Activated CD4-positive, alpha-beta memory T cell treated with anti-CD3 and anti-CD28 coated beads, Interleukin-2, amount 10 ng/mL, durations not matched to agents 7 days and 5 days (primary cell): ENCODE results near the gene XPNPEP1. TPM values are rescaled to one million over a fixed set of nuclear protein-coding genes. Genes with fewer than 3 reads are reported as not detected.

Experiments used
- CTCF ChIA-PET: fragments of 350-600 bp; sonication (Branson Sonifier 250); formaldehyde crosslinking; loops from one replicate; lab custom pipeline; 2021; ENCODE audit warnings: antibody characterized with exemption, inconsistent platforms; lab: Charles Lee
- POLR2A ChIA-PET: fragments of 350-600 bp; sonication (Branson Sonifier 250); formaldehyde crosslinking; loops from one replicate; lab custom pipeline; 2021; ENCODE audit warnings: antibody characterized with exemption; lab: Charles Lee
- DNase-seq: peaks from one replicate; pipeline ENCODE4 v3.0.0-alpha.2; 2020
- H3K27ac Mint-ChIP-seq: one replicate; pipeline ENCODE4 v1.8.0; 2021; ENCODE audit warnings: mild to moderate bottlenecking, mixed read lengths
- H3K27me3 Mint-ChIP-seq: one replicate; pipeline ENCODE4 v1.8.0; 2021; ENCODE audit warnings: mixed read lengths
- H3K36me3 Mint-ChIP-seq: one replicate; pipeline ENCODE4 v1.8.0; 2021; ENCODE audit warnings: low read depth, mixed read lengths
- H3K4me1 Mint-ChIP-seq: one replicate; pipeline ENCODE4 v1.8.0; 2021; ENCODE audit warnings: mixed read lengths
- H3K4me3 Mint-ChIP-seq: one replicate; pipeline ENCODE4 v1.8.0; 2021; ENCODE audit warnings: mild to moderate bottlenecking, mixed read lengths
- H3K9me3 Mint-ChIP-seq: one replicate; pipeline ENCODE4 v1.8.0; 2021; ENCODE audit warnings: mixed read lengths
- total RNA-seq, 2 experiments: library from RNA; stranded (reverse); gene quantifications; one replicate each; pipeline ENCODE4 v1.2.3, GENCODE V29; 2021

XPNPEP1 gene
- total RNA-seq, 2 experiments from 2014 or later = 78.7 to 90.3 TPM

- Mint-ChIP-seq H3K9me3 (no peaks in the 10 kb centered on the region), H3K4me1 (peaks cover 6% of the 10 kb centered on the region), H3K27me3 (peaks cover 2% of the 10 kb centered on the region), H3K4me3 (no peak overlapping the region), H3K27ac (no peak overlapping the region), H3K36me3 (no peaks in the 10 kb centered on the region)
- CTCF ChIA-PET = interaction anchor here (1.3 kb wide), 1 partner anchor 77 kb away, joined by 3 read pairs; no protein-coding TSS in a partner anchor
- POLR2A ChIA-PET = no interaction called here
- DNase-seq = no peak
These were observed 37.4 kb upstream of the XPNPEP1 start for GRCh38 chr10:109960682-109961081.

DNA sequence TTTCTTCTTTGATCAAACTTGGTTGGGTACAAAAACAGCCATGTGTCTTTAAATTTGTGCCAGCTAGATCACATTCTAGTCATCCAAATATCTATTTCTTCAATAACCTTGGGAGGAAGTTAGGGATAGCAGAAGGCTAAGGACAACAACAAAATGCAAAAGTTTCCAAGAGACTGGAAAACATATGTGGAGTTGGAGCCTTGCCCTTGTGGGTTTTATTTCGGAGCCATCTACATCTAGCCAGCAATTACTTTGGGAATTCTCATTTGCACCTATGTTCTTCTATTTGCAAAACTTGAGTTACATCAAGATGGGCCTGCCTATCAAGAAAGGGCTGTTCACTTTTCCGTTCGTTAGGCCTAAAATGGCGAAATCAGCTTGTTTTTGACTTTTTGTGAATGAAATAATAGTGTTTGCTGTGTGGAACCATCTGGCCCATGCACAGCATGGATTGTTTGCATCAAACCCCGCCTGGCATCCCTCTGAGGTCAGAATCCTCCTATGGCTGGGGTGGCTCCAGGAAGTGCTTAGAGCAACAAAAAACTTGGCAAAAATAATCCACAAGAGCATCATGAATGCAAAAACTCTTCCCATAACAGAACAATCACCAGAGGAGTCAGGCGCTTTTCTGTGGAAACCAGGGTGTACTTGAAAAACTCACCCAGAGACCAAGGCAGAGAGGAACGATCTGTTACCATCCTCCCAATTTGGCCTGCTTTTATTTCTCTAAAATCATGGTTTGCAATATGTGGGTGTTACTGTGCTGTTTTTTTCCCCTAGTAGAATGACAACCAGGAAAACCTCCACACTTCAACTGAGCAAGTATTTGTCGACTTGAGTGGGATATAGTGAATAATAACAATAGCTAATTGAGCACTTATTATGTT is 36.2 kb upstream of the XPNPEP1 start:
- H3K4me1 Mint-ChIP-seq = peaks cover 5% of the 10 kb centered on the region
- H3K27ac Mint-ChIP-seq = no peak overlapping the region
- ChIA-PET CTCF (interaction anchor here (1.3 to 3.4 kb wide), 2 partner anchors 75 to 76 kb away, joined by 3 to 13 read pairs; no protein-coding TSS in a partner anchor), POLR2A (interaction anchor here (0.6 kb wide), 1 partner anchor 326 kb away, joined by 3 read pairs; no protein-coding TSS in a partner anchor)
- no peaks in the 10 kb centered on the region for H3K36me3 Mint-ChIP-seq
- H3K9me3 Mint-ChIP-seq = no peaks in the 10 kb centered on the region
- H3K27me3 Mint-ChIP-seq = no peaks in the 10 kb centered on the region
- no peak for DNase-seq
- no peak overlapping the region for H3K4me3 Mint-ChIP-seq

DNA sequence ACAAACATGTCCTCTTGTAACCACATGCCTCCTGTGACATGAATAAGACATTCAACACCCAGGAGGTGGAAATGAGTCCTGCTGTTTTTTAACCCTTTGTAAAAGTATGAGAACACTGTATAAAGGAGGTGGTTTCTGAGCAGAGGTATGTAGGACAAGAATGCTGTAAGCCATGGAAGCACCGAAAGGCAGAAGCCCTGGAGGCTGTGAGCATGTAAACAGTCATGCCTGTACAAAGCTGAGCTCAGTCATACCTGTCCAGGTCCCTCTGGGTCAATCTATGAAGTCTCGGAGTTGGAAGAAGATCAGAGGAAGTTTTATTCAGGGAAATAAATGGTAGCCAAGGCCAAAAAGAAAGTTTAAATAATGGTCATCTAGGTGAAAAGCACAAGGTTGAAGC is 34.7 kb upstream of the XPNPEP1 start:
- ChIA-PET CTCF (interaction anchor here (1.3 to 3.4 kb wide), 4 partner anchors 10 to 74 kb away, joined by 3 to 13 read pairs (median 6); no protein-coding TSS in a partner anchor), POLR2A (no interaction called here)
- Mint-ChIP-seq H3K9me3 (no peaks in the 10 kb centered on the region), H3K36me3 (no peaks in the 10 kb centered on the region), H3K4me1 (peaks cover 3% of the 10 kb centered on the region), H3K27ac (no peak overlapping the region), H3K27me3 (peaks cover 5% of the 10 kb centered on the region), H3K4me3 (no peak overlapping the region)
- no peak for DNase-seq

DNA sequence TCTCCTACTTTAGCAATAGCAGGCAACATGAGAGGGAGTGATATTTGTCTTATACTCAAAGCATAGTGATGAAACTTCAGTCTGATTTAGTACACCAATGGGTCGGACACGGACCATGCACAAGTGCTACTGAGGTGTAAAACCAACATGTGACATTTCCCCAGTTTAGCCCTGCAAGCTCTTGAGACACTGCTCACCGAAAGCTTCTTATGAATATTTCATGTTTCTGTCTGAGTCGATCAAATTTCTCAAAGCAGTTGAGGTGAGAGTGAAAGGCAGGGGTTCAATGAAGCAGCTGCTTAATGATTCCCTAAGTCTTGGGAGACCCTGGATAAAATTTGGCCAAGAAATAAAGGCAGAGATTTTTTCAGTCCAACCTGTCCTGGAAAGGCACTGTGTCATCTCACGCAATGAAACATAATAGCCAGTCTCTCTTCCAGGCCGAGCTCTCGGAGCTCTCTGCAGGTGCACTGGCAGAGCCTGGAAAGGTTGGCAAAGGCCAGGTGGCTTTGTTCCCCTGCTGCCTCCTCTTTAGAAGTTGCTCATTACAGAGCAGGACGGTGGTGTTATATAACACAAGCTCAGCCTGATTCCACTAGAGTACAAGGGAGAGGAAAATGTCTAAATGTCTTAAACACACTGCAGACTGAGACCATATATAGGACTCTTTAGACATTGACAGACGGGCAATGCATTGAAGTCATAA is 33.9 kb upstream of the XPNPEP1 start:
- H3K27me3 Mint-ChIP-seq = peaks cover 6% of the 10 kb centered on the region
- no peak overlapping the region for H3K27ac Mint-ChIP-seq
- peaks cover 3% of the 10 kb centered on the region for H3K4me1 Mint-ChIP-seq
- ChIA-PET CTCF (interaction anchor here (0.9 to 3.4 kb wide), 8 partner anchors 9 to 151 kb away, joined by 3 to 13 read pairs (median 4); no protein-coding TSS in a partner anchor), POLR2A (no interaction called here)
- DNase-seq = no peak
- H3K36me3 Mint-ChIP-seq = no peaks in the 10 kb centered on the region
- H3K4me3 Mint-ChIP-seq = no peak overlapping the region
- no peaks in the 10 kb centered on the region for H3K9me3 Mint-ChIP-seq

DNA sequence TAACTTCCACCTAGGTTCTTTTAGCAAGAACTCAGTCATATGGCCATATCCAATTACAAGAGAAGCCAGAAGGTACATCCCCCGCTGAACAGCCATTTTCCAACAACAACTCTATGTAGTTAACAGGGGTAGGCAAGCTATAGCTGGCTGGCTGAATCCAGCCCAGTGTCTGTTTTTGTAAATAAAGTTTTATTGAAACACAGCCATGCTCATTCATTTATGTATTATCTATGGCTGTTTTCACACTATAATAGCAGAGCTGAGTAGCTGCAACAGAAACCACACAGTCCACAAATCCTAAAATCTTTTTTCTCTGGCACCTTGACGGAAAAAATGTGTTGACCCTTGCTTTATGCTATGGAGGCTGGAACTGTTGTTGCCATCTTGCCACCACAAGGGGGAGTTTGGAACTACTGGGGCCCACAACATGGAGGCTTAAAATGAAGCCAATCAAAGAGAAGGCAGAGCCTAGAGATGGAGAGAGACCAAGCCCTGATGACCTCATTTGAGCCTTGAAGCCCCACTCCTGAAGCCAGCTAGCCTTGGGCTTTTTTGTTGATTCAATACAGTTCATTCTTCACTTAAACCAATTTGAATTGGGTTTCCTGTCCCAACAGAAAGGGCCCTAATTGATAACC is 33.3 kb upstream of the XPNPEP1 start:
- CTCF ChIA-PET = interaction anchor here (0.6 to 3.4 kb wide), 8 partner anchors 12 to 152 kb away, joined by 3 to 13 read pairs (median 4); no protein-coding TSS in a partner anchor
- peaks cover 6% of the 10 kb centered on the region for H3K27me3 Mint-ChIP-seq
- DNase-seq = peak; percentile 18
- POLR2A ChIA-PET = no interaction called here
- no peaks in the 10 kb centered on the region for H3K36me3 Mint-ChIP-seq
- no peaks in the 10 kb centered on the region for H3K9me3 Mint-ChIP-seq
- H3K4me1 Mint-ChIP-seq = peaks cover 2% of the 10 kb centered on the region
- no peak overlapping the region for H3K4me3 Mint-ChIP-seq
- no peak overlapping the region for H3K27ac Mint-ChIP-seq

DNA sequence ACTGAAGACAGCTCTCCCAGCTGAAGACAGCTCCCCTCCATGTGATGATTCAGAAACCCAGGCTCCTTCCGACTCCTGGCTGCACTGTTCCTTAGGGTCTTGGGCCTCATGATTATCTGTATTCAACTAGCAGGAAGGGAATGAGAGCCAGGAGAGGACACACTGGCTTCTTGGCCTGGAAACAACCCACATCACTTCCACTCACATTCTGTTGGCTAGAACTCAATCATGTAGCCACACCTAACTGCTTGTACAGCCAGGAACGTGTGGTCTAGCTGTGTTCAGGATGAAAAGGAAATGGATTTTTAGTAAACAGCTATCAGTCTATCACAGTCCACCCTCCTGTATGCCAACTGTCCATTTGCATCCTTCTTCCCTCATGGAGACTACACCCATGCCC is 30.5 kb upstream of the XPNPEP1 start:
- H3K27ac Mint-ChIP-seq = no peak overlapping the region
- peaks cover 6% of the 10 kb centered on the region for H3K27me3 Mint-ChIP-seq
- peaks cover 2% of the 10 kb centered on the region for H3K4me1 Mint-ChIP-seq
- no peak overlapping the region for H3K4me3 Mint-ChIP-seq
- no peaks in the 10 kb centered on the region for H3K9me3 Mint-ChIP-seq
- ChIA-PET POLR2A (no interaction called here), CTCF (no interaction called here)
- DNase-seq = no peak
- no peaks in the 10 kb centered on the region for H3K36me3 Mint-ChIP-seq

DNA sequence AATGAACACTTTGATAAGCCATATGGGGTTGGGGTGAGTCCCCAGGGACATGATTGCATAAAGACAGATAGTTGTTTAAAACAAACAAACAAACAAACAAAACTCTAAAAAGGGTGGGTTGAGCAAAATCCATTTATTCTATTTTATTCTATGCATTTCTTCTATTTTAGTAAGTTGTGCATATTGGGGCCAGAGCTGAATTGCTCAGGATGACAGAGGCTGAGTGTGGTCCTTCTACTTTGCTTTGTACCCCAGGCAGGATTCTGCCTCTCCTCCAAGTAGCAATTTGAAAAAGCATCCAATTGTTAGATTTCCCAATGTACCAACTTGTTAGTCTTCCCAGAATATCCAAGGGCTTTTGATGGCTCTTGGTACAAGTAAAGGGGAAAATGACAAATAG is 29.2 kb upstream of the XPNPEP1 start:
- Mint-ChIP-seq H3K27me3 (peaks cover 6% of the 10 kb centered on the region), H3K4me3 (no peak overlapping the region), H3K36me3 (no peaks in the 10 kb centered on the region), H3K4me1 (peaks cover 2% of the 10 kb centered on the region), H3K9me3 (no peaks in the 10 kb centered on the region), H3K27ac (no peak overlapping the region)
- CTCF ChIA-PET = interaction anchor here (0.6 to 0.9 kb wide), 4 partner anchors 54 to 117 kb away, joined by 3 to 4 read pairs (median 3); no protein-coding TSS in a partner anchor
- no peak for DNase-seq
- POLR2A ChIA-PET = no interaction called here

DNA sequence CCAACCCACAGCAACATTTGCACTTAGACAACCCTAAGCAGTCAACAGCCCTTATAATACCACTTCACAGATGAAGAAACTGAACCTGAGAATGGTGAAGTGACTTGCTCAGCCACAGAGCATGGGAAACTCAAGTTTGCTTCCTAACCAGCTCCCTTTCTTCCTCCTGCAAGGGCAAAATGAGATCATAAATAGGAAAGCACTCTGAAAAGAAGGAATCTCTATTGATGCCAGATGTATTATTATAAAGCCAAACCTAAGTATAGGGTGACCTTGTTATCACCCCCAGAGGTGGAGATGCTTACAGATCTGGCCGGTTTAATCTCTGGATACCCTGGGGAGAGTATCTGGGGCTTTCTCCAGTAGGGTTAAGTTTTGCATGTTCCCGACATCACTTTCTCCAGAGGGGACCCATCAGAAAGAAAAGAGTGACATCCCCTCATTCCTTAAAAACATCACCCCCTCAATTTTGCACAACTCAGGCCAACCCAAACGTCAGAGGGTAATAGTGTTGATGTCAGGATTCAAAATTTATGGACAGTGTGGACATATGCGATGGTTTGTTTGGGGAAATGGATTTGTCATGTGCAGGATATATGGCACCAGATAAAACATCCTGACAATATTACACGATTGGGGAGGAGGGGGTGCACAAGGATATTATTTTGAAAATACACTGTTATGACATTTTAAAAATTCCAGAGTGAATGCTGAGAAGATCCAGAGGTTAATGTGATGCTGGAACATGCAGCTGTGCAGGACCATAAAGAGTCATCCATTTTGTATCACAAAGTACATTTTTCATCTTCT is 24.0 kb upstream of the XPNPEP1 start:
- H3K27ac Mint-ChIP-seq = no peak overlapping the region
- CTCF ChIA-PET = no interaction called here
- H3K4me1 Mint-ChIP-seq = peaks cover 3% of the 10 kb centered on the region
- POLR2A ChIA-PET = interaction anchor here (0.6 kb wide), 1 partner anchor 240 kb away, joined by 3 read pairs; no protein-coding TSS in a partner anchor
- no peak overlapping the region for H3K4me3 Mint-ChIP-seq
- H3K9me3 Mint-ChIP-seq = no peaks in the 10 kb centered on the region
- no peak for DNase-seq
- H3K36me3 Mint-ChIP-seq = no peaks in the 10 kb centered on the region
- no peaks in the 10 kb centered on the region for H3K27me3 Mint-ChIP-seq

DNA sequence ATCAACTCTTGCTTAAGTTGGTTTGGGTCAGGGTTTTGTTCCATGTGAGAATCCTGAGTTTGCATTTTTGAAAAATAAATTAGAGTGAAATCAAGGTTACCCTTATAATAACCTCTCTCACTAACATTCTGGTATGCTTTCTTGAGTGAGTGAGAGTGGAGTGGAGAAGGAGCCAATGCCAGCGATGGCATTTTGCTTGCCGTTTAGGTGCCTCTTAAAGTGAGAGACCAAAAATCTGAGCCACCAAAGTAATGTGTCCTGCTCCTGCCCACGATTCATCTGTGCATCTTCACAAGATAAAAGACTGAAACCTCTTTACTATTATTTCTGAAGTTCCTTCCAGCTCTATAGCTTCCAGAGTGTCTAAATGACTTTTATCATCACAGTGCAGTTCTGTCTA is 23.4 kb upstream of the XPNPEP1 start:
- peaks cover 3% of the 10 kb centered on the region for H3K4me1 Mint-ChIP-seq
- ChIA-PET CTCF (no interaction called here), POLR2A (no interaction called here)
- H3K27me3 Mint-ChIP-seq = no peaks in the 10 kb centered on the region
- no peak overlapping the region for H3K27ac Mint-ChIP-seq
- H3K36me3 Mint-ChIP-seq = no peaks in the 10 kb centered on the region
- no peak overlapping the region for H3K4me3 Mint-ChIP-seq
- H3K9me3 Mint-ChIP-seq = no peaks in the 10 kb centered on the region
- DNase-seq = no peak

DNA sequence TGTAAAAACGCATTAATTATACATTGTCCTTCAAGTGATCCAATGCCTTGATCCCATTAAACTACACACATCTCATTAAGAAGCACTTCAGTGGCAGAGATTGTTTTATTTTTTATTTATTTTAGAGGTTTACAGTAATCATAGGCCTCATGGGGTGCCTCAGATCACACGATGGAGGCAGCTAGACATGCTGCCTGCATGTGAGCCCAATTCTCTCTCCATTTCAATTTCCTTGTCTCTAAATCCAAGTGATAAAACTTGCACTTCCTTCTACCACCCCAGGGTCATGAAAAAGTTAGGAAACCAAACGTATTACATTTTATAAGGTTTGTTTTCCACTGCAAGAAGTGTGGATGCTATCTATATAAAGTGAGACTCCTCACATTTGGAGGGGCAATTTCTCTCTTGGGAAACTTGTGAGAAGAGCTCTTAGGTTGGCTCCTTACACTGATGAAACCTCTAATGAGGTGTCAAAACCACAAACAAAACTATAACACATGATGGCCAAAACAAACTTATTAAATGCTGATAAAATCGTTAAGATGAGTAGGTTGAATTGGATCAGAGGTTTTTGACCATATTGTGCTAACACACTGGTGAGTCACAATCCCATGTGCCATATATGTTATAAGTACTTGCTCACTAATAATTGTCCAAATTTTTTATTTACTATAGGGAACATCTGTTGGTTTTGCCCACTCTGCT is 22.3 kb upstream of the XPNPEP1 start:
- no peak overlapping the region for H3K4me3 Mint-ChIP-seq
- POLR2A ChIA-PET = no interaction called here
- no peak for DNase-seq
- CTCF ChIA-PET = interaction anchor here (0.5 kb wide), 1 partner anchor 92 kb away, joined by 6 read pairs; no protein-coding TSS in a partner anchor
- H3K9me3 Mint-ChIP-seq = no peaks in the 10 kb centered on the region
- peaks cover 3% of the 10 kb centered on the region for H3K4me1 Mint-ChIP-seq
- no peaks in the 10 kb centered on the region for H3K27me3 Mint-ChIP-seq
- H3K36me3 Mint-ChIP-seq = no peaks in the 10 kb centered on the region
- H3K27ac Mint-ChIP-seq = no peak overlapping the region

GRCh38 chr10:109944613-109945012 is 21.3 kb upstream of the XPNPEP1 start:
- Mint-ChIP-seq H3K27me3 (no peaks in the 10 kb centered on the region), H3K4me1 (peaks cover 3% of the 10 kb centered on the region), H3K27ac (no peak overlapping the region), H3K36me3 (no peaks in the 10 kb centered on the region), H3K9me3 (no peaks in the 10 kb centered on the region), H3K4me3 (no peak overlapping the region)
- no peak for DNase-seq
- ChIA-PET POLR2A (no interaction called here), CTCF (no interaction called here)
